GM03348 (cell line): ENCODE results near the gene WDR53.
"Not testable (repeated sequence)": the region's sequence is repeated elsewhere in the genome, so short reads cannot be mapped to it uniquely, and the experiment has no call there.

Source experiments
- DNase-seq: peaks from one replicate; pipeline ENCODE4 v3.0.0; 2012; ENCODE audit warnings: low spot score

The WDR53 gene

GRCh38 chr3:196558476-196558875 lies 9.9 kb downstream of the WDR53 start:
- DNase-seq: no peak

GRCh38 chr3:196557236-196557635 lies 11.1 kb downstream of the WDR53 start:
- no peak for DNase-seq

- no peak for DNase-seq
Observed at GRCh38 chr3:196555295-196555694, 13.1 kb downstream of the WDR53 start.

GRCh38 chr3:196554205-196554604 lies 14.1 kb downstream of the WDR53 start:
- no peak for DNase-seq

- DNase-seq: no peak
Observed at GRCh38 chr3:196553551-196553950, 14.8 kb downstream of the WDR53 start.

GRCh38 chr3:196552253-196552652 lies 16.1 kb downstream of the WDR53 start:
- DNase-seq: no peak

- DNase-seq: not testable (repeated sequence)
Observed at GRCh38 chr3:196550172-196550571, 18.2 kb downstream of the WDR53 start.

- not testable (repeated sequence) for DNase-seq
Observed at GRCh38 chr3:196549312-196549711, 19.0 kb downstream of the WDR53 start.

- no peak for DNase-seq
Observed at GRCh38 chr3:196547067-196547466, 21.3 kb downstream of the WDR53 start.

- DNase-seq: no peak
Observed at GRCh38 chr3:196546537-196546936, 21.8 kb downstream of the WDR53 start.

- no peak for DNase-seq
Observed at GRCh38 chr3:196544491-196544992, 23.8 kb downstream of the WDR53 start.

- no peak for DNase-seq
Observed at GRCh38 chr3:196541684-196542445, 26.5 kb downstream of the WDR53 start.

- peak; percentile 40 for DNase-seq
Observed at GRCh38 chr3:196537319-196537984, 30.9 kb downstream of the WDR53 start.

- no peak for DNase-seq
Observed at GRCh38 chr3:196533260-196533681, 35.1 kb downstream of the WDR53 start.

GRCh38 chr3:196531418-196531817 lies 36.9 kb downstream of the WDR53 start:
- DNase-seq: no peak

GRCh38 chr3:196528639-196529233 lies 39.6 kb downstream of the WDR53 start:
- DNase-seq: peak; percentile 96

- DNase-seq: no peak
Observed at GRCh38 chr3:196525141-196525540, 43.2 kb downstream of the WDR53 start.

GRCh38 chr3:196524527-196524926 lies 43.8 kb downstream of the WDR53 start:
- DNase-seq: no peak

GRCh38 chr3:196523841-196524240 lies 44.5 kb downstream of the WDR53 start:
- no peak for DNase-seq

GRCh38 chr3:196521291-196521690 lies 47.1 kb downstream of the WDR53 start:
- DNase-seq: not testable (repeated sequence)

- DNase-seq: no peak
Observed at GRCh38 chr3:196519718-196520082, 48.7 kb downstream of the WDR53 start.

GRCh38 chr3:196518966-196519717 lies 49.2 kb downstream of the WDR53 start:
- peak; percentile 73 for DNase-seq
